ENCODE data around the gene STAT1.

- TF ChIP-seq CTCF (IDR thresholded peaks at IDR 0.05): no peak
- TF ChIP-seq POLR2A (IDR thresholded peaks at IDR 0.05): no peak
These were observed 25.6 kb upstream of the STAT1 start for GRCh38 chr2:191039616-191040015.
